Activated CD4-positive, alpha-beta T cell treated with anti-CD3 and anti-CD28 coated beads, Interleukin-10, Interleukin-2, amounts not matched to agents 100 ng/mL and 50 ng/mL, durations not matched to agents 16 hours and 8 hours (primary cell): ENCODE measurements around the gene LHX3.

Source experiments
- DNase-seq: peaks from one replicate; pipeline ENCODE4 v3.0.0-alpha.2; 2020

The LHX3 gene

DNA sequence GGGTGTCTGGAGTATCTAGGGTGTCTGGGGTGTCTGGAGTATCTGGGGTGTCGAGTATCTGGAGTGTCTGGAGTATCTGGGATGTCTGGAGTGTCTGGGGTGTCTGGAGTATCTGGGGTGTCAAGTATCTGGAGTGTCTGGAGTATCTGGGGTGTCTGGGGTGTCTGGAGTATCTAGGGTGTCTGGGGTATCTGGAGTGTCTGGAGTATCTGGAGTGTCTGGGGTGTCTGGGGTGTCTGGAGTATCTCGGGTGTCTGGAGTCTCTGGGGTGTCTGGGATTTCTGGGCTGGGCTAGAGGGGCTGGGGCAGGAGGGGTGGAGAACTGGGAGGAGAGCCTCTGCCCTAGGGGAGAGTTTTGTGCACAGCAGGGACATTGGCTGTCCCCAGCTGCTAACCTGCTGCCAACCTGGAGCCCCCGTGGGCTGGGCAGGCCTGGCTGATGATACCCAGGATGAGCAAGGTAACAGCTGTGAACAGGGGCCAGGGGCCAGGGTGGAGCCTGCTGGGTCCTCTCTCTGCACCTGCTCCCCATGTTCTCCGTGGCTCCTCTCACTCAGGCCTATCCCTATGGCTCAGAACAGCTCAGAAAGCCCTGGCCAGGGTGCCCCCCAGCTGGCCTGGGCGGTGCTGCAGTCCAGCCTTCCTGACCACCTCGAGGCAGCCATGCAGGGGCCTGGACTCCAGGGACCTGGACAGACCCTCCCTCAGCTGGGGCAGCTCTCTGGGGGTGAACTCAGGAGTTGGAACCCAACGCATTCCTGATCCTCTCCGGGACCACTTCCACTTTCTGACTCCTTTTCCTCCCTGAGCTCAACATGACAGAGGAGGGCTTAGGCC lies 29.9 kb downstream of the LHX3 start:
- no peak for DNase-seq

DNA sequence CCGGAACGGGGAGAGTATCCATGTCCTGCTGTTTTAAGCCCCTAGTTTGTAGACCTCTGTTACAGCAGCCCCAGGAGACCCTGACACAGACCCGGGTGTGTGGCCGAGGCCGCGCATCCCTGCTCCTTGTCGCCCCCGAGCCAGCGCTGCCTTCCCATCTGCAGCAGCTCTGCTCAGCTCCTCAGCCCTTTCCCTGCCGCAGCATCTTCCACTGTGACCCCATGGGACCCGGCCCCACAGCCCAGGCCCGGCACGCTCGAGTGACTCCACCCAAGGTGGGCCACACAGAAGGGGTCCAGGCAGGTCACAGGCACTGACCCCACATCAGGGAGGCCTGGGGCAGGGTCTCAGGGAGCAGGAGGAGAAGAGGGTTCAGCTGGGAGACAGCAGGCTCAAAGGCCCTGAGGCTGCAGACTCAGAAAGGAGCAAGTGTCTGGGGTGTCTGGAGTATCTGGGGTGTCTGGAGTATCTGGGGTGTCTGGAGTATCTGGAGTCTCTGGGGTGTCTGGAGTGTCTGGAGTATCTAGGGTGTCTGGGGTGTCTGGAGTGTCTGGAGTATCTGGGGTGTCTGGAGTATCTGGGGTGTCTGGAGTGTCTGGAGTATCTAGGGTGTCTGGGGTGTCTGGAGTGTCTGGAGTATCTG lies 31.2 kb downstream of the LHX3 start:
- DNase-seq, result no peak

DNA sequence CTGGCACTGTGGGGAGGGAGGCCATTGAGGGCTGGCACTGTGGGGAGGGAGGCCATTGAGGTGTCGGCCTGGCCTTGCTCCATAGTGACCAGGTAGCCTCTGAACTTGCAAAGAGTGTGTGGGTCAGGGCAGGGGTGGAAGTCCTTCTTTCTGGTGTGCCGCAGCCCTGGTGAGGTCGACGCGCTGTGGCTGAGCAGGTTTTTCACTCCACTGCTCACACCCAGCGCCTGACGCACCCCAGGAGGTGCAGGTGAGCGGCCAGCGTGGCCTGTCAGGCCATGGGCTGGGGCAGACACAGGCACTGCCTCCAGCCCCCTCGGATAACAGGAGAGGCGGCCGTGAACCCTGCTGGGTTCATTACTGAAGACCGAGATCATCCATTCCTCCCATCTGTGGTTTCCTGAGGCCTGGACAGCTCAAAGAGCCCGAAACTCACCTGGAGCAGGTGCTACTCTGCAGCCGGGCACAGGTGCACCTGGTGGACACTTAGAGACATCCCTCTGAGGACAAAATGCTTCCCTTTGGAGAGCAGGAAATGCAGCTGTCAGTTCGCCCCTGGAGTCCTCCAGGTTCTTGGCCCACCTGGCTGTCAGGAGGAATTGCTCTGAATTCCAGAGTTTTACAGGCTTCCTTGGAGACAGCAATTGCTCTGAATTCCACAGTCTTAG lies 32.4 kb downstream of the LHX3 start:
- no peak for DNase-seq

DNA sequence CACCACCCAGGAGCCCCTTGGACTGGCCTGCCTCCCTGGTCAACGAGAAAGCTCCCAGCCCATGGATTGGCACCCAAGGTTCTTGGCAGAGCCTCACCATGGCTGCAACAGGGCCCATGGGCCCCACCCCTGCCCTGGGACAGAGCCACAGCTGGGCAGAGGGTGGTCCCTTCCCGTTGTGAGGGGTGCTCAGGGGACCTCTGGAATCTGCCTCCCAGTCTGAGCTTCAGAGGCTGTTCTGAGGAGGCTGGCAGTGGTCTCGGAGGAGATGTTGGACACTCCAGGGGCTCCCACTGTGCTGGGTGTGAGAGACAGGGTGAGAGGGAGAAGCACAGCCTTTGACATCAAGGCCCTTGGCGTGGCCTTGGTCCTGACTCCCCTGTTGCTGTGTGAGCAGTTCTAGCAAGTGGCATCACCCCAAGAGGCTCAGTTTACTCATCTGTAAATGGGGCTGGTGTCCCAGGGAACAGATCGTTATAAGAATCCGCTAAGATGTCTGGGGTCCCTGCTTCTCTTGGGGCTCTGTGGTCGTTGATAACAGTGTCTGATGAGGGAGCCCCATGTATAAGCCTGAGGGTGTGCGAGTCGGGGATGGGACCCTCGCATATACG lies 33.0 kb downstream of the LHX3 start:
- no peak for DNase-seq

DNA sequence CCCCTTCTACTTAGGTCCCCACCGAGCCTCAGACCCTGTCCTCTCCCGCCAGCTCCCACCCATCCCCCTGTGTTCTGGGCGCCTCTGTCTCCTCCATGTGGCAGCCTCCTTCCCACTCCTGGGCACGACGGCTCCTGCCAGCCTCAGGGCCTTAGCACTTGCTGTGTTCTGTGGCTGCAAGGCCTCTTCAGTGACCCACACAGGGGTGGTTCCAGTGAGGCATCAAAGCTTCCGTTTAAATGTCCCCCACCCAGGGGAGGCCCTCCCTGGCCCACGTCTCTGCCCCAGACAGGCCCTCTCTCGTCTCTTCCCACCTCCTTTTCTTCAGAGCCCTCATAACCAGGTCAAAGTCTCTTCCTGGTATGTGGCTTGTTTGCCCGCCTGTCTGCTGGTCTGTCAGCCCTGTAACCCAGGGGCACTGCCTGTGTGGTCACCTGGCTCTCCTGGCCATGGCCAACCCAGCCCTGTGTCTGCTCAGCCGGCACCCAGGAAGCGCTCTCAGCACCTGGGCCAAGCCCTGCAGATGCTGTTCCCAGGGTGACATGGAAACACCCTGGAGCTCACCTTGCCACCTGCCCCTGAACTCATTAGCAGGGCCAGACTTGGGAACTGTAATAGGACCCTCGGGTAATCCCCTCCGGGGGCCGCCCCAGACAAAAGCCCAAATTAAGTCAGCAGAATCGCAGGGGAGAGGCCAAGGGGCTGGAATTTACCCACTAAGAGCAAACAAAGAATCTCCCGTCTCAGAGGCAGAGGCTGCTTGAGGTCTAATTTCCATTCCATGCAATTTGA lies 33.7 kb downstream of the LHX3 start:
- DNase-seq, result no peak

DNA sequence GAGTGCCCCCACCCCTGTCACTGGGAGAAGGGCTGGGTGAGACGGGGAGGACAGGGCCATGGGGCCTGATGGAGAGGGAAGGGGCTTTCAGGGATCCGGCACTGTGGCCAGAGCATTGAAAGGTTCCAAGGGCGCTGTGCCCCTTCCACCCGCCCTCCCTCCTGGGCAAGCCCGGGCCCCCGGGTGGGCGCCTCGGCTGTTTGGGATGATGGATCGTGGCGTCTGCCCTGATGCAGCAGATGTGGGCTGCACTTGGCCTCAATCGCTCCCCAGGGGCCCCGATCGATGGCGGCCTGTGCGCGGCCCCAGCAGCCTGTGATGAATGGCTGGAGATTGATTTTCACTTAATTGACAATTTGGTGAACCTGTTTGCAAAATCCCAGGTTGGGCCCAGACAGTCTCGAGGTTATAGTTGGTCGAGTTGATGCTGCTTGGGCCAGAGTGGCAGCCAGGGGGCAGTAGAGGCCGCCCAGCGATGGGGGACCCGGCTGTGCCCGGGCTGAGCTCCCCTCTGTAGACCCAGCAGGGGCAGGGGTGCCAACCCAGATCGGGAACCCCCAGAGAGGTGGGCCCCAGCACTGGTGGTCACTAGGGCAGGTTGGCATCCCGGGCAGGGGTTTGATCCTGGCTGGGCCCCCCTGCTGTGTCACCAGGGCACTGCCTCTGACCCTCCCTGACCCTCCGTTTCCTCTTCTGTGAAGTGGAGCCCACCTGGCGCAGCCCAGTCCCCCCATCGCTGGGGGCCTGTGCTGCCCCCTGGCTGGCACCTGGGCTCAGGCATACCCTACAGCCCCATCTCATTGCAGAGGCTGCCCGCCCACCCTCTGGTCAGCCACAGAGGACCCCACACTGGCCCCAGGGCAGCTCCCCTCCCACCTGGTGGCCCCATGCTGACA lies 34.7 kb downstream of the LHX3 start:
- DNase-seq, result peak; percentile 55

DNA sequence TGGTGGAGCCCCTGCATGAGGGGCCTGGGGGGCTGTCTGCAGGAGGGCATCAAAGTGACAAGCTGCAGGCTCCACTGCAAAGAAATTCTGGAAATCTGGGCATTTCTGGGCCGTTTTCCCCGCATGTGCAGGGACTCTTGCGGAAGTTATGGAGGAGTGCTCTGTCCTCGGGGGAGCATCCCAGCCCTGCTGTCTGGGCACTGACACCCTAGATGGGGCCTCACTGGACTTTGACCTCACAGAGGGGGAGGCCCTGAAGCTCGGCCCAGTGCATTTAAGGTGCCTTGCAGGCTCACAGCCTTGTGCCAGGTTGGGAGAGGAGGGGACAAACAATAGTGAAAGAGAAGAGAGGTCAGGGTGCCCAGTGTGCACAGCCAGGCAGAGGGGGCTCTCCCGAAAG lies 35.4 kb downstream of the LHX3 start:
- DNase-seq, result no peak

DNA sequence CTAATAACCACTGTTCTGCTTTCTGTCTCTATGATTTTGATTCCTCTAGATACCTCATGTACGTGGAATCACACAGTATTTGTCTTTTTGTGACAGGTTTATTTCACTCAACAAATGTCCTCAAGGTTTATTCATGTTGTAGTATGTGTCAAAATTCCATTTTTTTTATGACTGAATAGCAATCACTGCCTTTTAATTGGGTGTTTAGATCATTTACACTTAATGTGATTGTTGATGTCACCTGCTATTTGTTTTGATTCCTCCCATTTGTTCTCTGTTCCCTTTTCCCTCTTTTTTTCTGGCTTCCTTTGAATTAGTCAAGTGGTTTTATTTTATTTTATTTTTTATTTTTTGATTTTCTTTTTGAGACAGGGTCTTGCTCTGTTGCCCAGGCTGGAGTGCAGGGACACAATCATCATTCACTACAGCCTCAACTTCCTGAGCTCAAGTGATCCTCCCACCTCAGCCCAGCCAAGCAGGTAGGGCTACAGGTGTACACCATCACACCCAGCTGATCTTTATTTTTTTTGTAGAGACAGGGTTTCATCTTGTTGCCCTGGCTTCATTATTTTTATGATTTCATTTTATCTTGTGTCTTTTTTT lies 41.6 kb downstream of the LHX3 start:
- no peak for DNase-seq

DNA sequence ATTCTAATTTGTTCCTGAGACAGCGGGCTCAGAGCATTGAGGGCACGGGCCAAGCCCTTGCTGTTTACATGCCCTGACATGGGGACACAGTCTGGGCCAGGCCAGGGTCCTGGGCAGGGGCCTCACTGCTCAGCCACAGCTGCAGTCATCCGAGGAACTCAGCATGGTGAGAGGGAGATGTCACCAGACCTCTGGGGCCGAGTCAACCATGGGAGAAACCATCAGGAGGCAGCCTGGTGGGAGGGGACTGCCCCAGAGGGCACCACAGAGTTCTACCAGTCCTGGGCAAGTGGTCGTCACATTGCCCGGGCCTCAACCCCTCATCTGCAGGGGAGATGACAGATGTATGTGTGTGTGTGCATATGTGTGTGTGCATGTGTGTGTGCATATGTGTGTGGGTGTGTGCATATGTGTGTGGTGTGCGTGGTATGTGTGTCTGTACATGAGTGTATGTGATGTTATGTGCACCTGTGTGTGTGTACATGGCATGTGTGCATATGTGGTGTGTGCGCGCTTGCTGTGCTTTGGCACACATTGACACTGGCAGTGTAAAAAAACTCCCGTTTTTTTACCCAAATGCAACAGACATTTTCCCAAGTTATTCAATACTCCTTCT lies 43.8 kb downstream of the LHX3 start:
- DNase-seq, result no peak

DNA sequence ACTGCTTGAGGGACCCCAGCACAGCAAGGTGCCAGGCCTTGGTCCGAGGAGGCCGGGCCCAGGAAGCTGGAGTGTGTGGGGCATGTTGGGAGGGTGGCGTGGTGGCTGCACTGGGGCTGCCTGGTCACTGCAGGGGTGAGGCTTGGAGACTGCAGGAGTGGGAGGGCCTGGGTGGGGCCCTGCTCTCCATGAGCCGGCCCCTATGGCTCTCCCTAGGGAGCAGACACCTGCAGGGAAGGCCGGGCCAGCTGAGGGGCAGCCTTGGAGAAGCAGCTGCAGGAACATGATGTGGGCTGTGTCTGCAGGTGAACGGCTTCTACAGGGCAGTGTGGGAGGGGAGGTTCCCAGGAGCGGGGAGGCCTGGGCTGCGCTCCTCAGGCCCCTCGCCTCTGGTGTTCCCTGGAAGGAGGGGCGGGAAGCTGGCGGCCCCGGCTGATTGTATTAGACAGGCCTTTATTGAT lies 44.5 kb downstream of the LHX3 start:
- no peak for DNase-seq

DNA sequence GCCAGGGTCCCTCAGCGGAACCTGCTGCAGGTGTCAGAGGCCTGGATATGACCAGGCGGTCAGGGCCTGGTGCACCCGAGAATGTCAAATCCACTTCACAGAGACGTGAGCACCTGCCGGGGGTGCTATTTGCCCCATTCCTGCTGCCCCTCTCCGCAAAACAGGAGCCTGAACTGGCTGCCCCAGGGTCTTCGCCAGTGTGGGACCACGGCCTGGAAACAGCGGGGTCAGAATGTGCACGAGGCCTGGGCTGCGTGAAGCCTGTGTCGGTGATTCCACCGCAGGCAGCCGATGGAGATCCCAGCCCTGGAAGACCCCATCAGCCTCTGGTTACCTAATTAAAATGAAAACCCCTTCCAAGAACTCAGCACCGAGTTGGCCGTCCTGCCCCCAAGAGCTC lies 45.1 kb downstream of the LHX3 start:
- DNase-seq, result no peak

DNA sequence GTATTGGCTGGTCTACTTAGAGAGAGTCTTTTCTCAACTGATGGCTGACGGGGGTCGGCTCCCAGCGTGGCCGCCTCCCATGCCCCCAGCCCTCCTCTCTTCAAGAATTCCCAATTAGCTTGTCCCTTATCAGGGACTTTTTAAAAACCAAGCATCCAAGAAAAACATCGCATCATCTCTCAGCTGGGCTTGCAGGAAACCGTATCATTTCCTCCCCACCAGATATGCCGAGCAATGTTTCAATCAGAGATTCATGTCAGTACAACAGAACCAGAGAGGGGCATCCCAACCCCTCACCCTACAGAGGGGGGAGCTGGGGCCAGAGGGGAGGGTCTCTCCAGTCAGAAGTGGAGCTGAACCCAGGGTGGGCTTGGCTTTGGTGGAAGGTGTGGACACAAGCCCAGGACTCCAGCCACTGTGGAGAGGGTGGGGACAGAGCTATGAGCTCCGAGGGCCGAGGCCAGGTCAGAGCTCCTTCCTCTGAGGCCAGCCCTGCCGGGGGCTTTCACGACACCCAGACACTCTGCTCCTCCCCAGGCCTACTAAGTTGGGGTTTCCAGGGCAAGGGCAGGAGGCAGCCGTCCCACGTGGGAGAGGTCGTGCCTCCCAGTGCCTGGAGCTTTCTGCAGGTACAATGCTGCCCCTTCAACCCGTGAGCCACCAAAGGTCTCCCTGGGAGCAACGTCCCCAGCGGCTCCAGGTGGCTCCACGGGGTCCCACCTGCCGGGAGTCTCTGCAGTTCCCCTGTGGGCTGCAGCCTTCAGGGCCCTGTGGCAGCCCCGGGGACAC lies 47.3 kb downstream of the LHX3 start:
- no peak for DNase-seq

DNA sequence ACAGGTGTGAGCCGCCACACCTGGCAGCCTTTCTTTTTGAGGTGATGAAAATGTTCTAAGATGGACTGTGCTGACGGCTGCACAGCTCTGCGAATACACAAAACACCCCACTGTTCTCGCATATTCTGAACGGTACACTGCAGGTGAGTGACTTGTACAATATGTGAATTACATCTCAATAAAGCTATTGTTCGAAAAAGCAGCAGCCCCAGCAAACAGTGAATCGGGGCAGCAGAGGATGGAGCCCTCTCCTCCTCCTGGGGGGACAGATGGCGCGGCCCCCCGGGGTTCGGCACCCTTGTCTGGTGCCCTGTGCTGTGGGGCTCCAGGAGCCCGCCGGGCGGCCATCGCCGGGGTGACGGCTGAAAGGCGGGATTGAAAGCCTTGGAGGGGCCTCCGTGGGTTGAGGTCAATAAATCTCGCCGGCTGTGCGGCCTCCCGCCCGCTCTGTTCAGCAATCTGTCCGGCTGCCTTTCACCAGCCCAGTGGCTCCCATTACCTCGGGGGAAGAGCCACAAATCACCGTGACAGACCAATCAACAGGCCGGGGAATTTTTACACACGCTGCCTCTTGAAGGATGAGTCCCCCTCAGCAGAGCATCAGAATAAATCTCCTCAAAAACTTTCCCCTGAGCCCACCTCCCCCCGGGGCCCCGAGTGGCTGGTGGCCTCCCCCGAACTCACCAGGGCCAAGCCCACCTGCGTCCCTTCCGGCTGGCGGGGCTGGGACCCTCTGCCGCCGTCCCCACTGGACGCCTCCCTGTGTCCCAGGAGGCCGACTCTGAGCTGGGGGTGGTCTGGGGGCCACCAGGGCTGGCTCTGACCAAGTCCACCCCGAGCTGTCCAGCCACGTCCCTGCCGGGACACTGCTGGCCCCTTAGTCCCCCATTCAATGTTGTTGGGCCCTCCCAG lies 48.5 kb downstream of the LHX3 start:
- DNase-seq, result no peak

DNA sequence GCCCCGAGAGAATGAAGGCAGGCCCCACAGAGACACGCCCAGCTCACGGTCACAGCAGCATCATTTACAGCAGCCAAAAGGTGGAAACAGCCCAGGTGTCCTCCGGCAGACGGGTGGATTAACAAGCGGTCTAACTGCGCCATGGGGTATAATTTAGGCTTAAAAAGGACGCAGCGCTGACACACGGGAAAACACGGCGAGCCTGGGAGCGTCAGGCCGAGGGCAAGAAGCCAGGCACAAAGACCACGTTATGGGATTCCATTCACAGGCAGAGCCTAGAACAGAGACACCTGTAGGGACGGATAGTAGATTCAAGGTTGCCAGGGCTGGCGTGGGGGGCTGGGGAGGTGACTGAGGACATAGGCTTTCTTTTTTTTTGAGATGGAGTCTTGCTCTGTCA lies 49.4 kb downstream of the LHX3 start:
- DNase-seq, result no peak

DNA sequence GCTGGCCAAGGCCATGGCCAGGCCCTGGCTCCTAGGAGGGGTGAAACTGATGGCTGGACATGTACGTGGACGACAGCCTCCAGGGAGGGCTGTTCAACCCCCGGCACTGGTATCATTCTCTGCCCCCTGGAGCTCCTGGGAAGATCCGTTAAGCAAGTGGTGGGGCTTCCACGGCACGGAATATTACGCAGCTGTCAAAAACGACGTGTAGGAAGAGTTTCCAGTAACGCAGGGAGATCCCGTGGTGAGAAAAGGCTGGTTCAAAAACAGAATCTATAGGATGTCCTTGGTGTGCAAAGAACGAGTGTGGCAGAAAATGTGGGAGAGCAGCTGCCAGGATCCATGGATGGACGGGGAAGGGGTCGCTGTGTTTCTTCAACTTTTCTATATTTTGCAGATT lies 50.0 kb downstream of the LHX3 start:
- no peak for DNase-seq

DNA sequence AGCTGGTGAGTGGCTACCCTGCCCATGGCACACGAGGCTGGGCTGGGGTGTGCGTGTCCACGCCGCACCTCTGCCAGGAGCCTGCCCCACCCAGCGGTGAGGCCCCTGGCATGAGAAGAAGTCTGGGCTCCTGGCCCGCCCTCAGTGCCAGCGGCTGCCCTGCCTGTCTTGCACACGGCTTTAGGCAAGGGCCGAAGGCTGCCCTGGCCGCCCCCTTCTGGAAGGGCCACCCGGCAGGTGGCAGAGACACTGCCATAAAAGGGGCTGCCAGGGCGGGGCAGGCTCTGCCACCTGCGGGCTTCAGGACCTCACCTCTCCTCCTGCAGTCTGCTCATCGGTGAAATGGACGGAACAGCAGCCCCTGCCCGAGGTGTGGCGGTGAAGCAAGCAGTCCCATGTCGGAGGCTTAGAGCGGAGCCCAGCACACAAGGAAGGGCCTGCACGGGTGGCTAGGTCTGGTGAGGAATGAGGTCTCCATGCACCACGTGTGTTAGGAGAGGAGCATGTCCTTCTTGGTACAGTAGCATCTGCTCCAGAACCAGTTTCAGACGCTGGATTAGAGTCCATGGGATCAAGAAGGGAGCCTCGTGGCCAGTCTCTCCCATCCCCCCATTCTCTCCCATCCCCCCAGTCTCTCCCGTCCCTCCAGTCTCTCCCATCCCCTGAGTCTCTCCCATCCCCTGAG lies 51.4 kb downstream of the LHX3 start:
- no peak for DNase-seq

DNA sequence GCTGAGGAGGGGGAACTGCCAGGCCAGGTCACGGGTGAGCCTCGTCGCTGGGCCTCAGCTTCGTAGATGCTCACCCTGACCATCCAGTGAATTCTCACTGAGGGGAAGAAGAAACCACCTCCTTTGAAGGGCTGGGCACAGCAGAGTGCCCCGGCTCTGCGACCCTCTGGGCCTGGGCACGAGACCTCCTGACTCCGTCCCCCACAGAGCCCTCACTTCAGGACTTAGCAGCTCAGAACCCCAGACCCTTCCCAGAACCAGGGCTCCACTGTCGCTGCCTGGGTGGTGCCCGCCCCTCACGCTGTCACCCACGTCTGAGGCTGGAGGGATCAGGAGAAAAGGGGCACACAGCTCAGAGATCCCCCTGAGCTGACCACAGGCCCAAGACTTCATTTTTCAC lies 52.0 kb downstream of the LHX3 start:
- DNase-seq, result no peak

DNA sequence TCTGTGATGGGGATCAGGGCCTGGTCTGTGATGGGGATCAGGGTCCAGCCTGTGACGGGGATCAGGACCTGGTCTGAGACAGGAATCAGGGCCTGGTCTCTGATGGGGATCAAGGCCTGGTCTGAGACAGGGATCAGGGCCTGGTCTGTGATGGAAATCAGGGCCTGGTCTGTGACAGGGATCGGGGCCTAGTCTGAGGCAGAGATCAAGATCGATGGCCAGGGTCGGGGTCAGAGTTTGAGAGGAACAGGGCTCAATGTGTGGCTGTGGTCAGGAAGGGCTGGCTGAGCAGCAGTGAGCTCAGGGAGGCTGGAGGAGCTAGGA lies 52.4 kb downstream of the LHX3 start:
- DNase-seq, result no peak
